Thyroid gland (tissue), 4 donors: ENCODE data around the gene CARD8. TPM values are rescaled to one million over a fixed set of nuclear protein-coding genes. Genes with fewer than 3 reads are reported as not detected.

Source experiments
- DNase-seq, 2 donors: peaks; one replicate each; pipeline ENCODE4 v3.0.0-alpha.2; 2019
- H3K27ac ChIP-seq, 3 donors: fragments of 200-600 bp; sonication (generic); 1 replicate in 2 of 3; 2 replicates in 1 of 3; pipeline ENCODE4 v1.5.1; 2016 to 2019; ENCODE audit warnings: mild to moderate bottlenecking in 1 of 3, moderate library complexity in 1 of 3
- H3K27me3 ChIP-seq: fragments of 200-600 bp; sonication (generic); one replicate; pipeline ENCODE4 v1.5.1; 2019
- H3K36me3 ChIP-seq, 2 donors: fragments of 200-600 bp; sonication (generic); one replicate each; pipeline ENCODE4 v1.5.1; 2016 to 2019
- H3K4me1 ChIP-seq, 2 donors: fragments of 200-600 bp; sonication (generic); one replicate each; pipeline ENCODE4 v1.5.1; 2017 to 2019
- H3K4me3 ChIP-seq, 3 donors: fragments of 200-600 bp; sonication (generic); replicated peaks in 1 of 3; 1 replicate in 2 of 3; 2 replicates in 1 of 3; pipeline ENCODE4 v1.5.1; 2016; ENCODE audit warnings: mild to moderate bottlenecking in 1 of 3
- H3K9me3 ChIP-seq: fragments of 200-600 bp; sonication (generic); one replicate; pipeline ENCODE4 v1.5.1; 2017
- CTCF ChIP-seq, 6 experiments: fragments of 200-600 bp in 3 of 6; fragments of 450-650 bp in 3 of 6; sonication (generic) in 3 of 6; IDR thresholded peaks; one replicate each; pipeline ENCODE4 v1.5.1; 2016 to 2019; ENCODE audit warnings: antibody characterized with exemption in 6 of 6, mild to moderate bottlenecking in 2 of 6, inconsistent platforms in 1 of 6, moderate library complexity in 1 of 6
- POLR2A ChIP-seq, 2 donors: fragments of 450-650 bp; IDR thresholded peaks; one replicate each; pipeline ENCODE4 v1.6.1; 2017; ENCODE audit warnings: antibody characterized with exemption in 2 of 2, mild to moderate bottlenecking in 2 of 2, moderate library complexity in 1 of 2
- WGBS, 2 donors: methylation state at CpG; one replicate each; pipeline ENCODE4 v1.1.5; 2017; 5-methylcytosine and 5-hydroxymethylcytosine counted together
- intact Hi-C: fragments of 100-400 bp; cut with DNase I; formaldehyde crosslinking; loops from one replicate; pipeline ENCODE4 v1.15.1; 2023
- total RNA-seq, 4 donors: library from RNA; depleted of rRNA; stranded (reverse); fragments of >200 nt; gene quantifications; one replicate each; pipeline ENCODE4 v1.2.3, GENCODE V29; 2016

The CARD8 gene
- total RNA-seq, 4 donors from 2014 or later = 37.0 to 58.9 (median 57.7) TPM

GRCh38 chr19:48190288-48190884 is 65.3 kb downstream of the CARD8 start:
- TF ChIP-seq CTCF (IDR thresholded peaks at IDR 0.05) (peak in 4 of 6 experiments; percentile 13 to 39 (median 29)), POLR2A (IDR thresholded peaks at IDR 0.05) (no peak)
- intact Hi-C loops = no loop called here
- Histone ChIP-seq H3K36me3 (no peaks in the 10 kb centered on the region), H3K9me3 (no peaks in the 10 kb centered on the region), H3K27me3 (no peaks in the 10 kb centered on the region), H3K4me3 (no peak overlapping the region), H3K4me1 (no peaks in the 10 kb centered on the region), H3K27ac (no peak overlapping the region)
- 72 to 86% methylated on average over 13 of the region's 13 CpGs for WGBS, 2 donors
- peak; percentile 31 to 57 for DNase-seq

- no peaks in the 10 kb centered on the region for H3K27me3 ChIP-seq
- no peaks in the 10 kb centered on the region for H3K4me1 ChIP-seq
- no peak overlapping the region for H3K4me3 ChIP-seq
- H3K27ac ChIP-seq = no peak overlapping the region
- no peaks in the 10 kb centered on the region for H3K36me3 ChIP-seq
- 85 to 91% methylated on average over 8 of the region's 8 CpGs for WGBS, 2 donors
- intact Hi-C loops = no loop called here
- no peak for TF ChIP-seq POLR2A (IDR thresholded peaks at IDR 0.05)
- no peak for TF ChIP-seq CTCF (IDR thresholded peaks at IDR 0.05)
- no peaks in the 10 kb centered on the region for H3K9me3 ChIP-seq
- DNase-seq = no peak
Measured at GRCh38 chr19:48186541-48186991, 69.1 kb downstream of the CARD8 start.

GRCh38 chr19:48186015-48186414 is 69.7 kb downstream of the CARD8 start:
- Histone ChIP-seq H3K27ac (no peak overlapping the region), H3K4me3 (no peak overlapping the region), H3K4me1 (no peaks in the 10 kb centered on the region), H3K27me3 (no peaks in the 10 kb centered on the region), H3K36me3 (no peaks in the 10 kb centered on the region), H3K9me3 (no peaks in the 10 kb centered on the region)
- intact Hi-C loops = no loop called here
- WGBS, 2 donors = 86 to 94% methylated on average over 5 of the region's 5 CpGs
- TF ChIP-seq CTCF (IDR thresholded peaks at IDR 0.05) (no peak), POLR2A (IDR thresholded peaks at IDR 0.05) (no peak)
- DNase-seq = no peak

GRCh38 chr19:48183356-48183755 is 72.4 kb downstream of the CARD8 start:
- no peak overlapping the region for H3K4me3 ChIP-seq
- TF ChIP-seq CTCF (IDR thresholded peaks at IDR 0.05) = no peak
- H3K4me1 ChIP-seq = no peaks in the 10 kb centered on the region
- DNase-seq = no peak
- no peaks in the 10 kb centered on the region for H3K9me3 ChIP-seq
- H3K27me3 ChIP-seq = no peaks in the 10 kb centered on the region
- H3K27ac ChIP-seq = no peak overlapping the region
- 96 to 98% methylated on average over 9 of the region's 9 CpGs for WGBS, 2 donors
- no peaks in the 10 kb centered on the region for H3K36me3 ChIP-seq
- intact Hi-C loops = no loop called here

- H3K4me3 ChIP-seq = no peak overlapping the region
- DNase-seq = no peak
- H3K9me3 ChIP-seq = no peaks in the 10 kb centered on the region
- WGBS, 2 donors = 93 to 95% methylated on average over 38 of the region's 38 CpGs
- no peaks in the 10 kb centered on the region for H3K36me3 ChIP-seq
- TF ChIP-seq CTCF (IDR thresholded peaks at IDR 0.05) (no peak), POLR2A (IDR thresholded peaks at IDR 0.05) (no peak)
- H3K27ac ChIP-seq = no peak overlapping the region
- intact Hi-C loops = no loop called here
- no peaks in the 10 kb centered on the region for H3K4me1 ChIP-seq
- H3K27me3 ChIP-seq = no peaks in the 10 kb centered on the region
Measured at GRCh38 chr19:48182434-48182833, 73.3 kb downstream of the CARD8 start.
